ENCODE measurements around the gene WSCD2.

The WSCD2 gene

DNA sequence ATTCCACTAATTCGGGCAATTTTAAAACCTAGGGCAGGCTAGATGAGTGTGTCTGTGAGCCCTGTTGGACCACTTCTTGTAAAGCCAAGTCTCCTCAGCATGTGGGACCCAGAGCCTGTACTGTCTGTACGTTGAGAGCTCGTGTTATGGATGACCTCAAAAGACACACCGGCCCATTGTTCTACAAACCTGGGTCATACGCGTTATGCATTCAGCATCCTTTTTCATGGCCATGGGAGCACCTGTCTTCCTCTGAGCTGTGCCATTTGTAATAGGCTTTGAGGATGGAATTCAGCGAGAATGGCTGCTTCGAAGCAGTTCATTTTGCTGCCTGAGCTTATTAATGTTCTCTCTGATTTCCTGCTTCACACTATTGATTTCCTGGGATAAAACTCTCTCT lies 15.0 kb downstream of the WSCD2 start:
- TF ChIP-seq BHLHE40 (IDR thresholded peaks at IDR 0.05; ENCODE audit: borderline replicate concordance): no peak
- TF ChIP-seq TARDBP (IDR thresholded peaks at IDR 0.05): no peak
- TF ChIP-seq, protein P1, sequence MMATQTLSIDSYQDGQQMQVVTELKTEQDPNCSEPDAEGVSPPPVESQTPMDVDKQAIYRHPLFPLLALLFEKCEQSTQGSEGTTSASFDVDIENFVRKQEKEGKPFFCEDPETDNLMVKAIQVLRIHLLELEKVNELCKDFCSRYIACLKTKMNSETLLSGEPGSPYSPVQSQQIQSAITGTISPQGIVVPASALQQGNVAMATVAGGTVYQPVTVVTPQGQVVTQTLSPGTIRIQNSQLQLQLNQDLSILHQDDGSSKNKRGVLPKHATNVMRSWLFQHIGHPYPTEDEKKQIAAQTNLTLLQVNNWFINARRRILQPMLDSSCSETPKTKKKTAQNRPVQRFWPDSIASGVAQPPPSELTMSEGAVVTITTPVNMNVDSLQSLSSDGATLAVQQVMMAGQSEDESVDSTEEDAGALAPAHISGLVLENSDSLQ (IDR thresholded peaks at IDR 0.05): no peak
- no peak for TF ChIP-seq LEF1 (IDR thresholded peaks at IDR 0.05; ENCODE audit: borderline replicate concordance)
- no peak for TF ChIP-seq L3MBTL2 (conservative IDR thresholded peaks at IDR 0.05)
- no peak for TF ChIP-seq FOXA1 (IDR thresholded peaks at IDR 0.05)
- no peak for TF ChIP-seq HDGF (IDR thresholded peaks at IDR 0.05; ENCODE audit: borderline replicate concordance)
- TF ChIP-seq FOXK2 (IDR thresholded peaks at IDR 0.05): no peak
- no peak for TF ChIP-seq FOXM1 (IDR thresholded peaks at IDR 0.05; ENCODE audit: borderline replicate concordance)
- no peak for TF ChIP-seq CTBP1 (IDR thresholded peaks at IDR 0.05; ENCODE audit: borderline replicate concordance)
- TF ChIP-seq SP1 (IDR thresholded peaks at IDR 0.05): no peak
- no peak for TF ChIP-seq SUZ12 (IDR thresholded peaks at IDR 0.05)
- no peak for TF ChIP-seq ZNF384 (IDR thresholded peaks at IDR 0.05)
- no peak for TF ChIP-seq ELF4 (IDR thresholded peaks at IDR 0.05)
- ChIA-PET CTCF (no interaction called here), POLR2A (no interaction called here)
- no peak for DNase-seq (ENCODE audit: extremely low spot score)

DNA sequence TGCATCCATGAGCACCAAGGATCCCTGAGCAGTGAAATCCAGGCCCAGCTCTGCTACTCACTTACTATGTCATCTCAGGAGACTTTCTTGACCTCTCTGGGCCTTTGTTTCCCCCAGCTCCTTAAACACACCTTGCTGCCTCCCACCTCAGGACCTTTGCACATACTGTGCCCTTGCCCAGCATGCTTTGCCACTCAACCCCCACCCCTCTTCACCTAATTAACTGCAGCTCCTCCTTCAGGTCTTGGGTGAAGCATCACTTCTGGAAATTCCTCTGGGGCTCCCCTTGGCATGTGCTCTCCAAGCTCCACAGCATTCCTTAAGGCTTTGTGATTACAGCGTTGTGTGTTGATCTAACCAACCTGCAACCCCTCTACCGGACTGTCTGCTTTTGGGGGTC lies 15.9 kb downstream of the WSCD2 start:
- POLR2A ChIA-PET: no interaction called here
- CTCF ChIA-PET: no interaction called here
- no peak for DNase-seq (ENCODE audit: extremely low spot score)
- TF ChIP-seq ELF4 (IDR thresholded peaks at IDR 0.05) (no peak), FOXM1 (IDR thresholded peaks at IDR 0.05; ENCODE audit: borderline replicate concordance) (no peak), L3MBTL2 (conservative IDR thresholded peaks at IDR 0.05) (no peak), ARNT (IDR thresholded peaks at IDR 0.05) (no peak), CTBP1 (IDR thresholded peaks at IDR 0.05; ENCODE audit: borderline replicate concordance) (no peak), SUZ12 (IDR thresholded peaks at IDR 0.05) (no peak), BHLHE40 (IDR thresholded peaks at IDR 0.05; ENCODE audit: borderline replicate concordance) (no peak), HDGF (IDR thresholded peaks at IDR 0.05; ENCODE audit: borderline replicate concordance) (no peak), ZNF384 (IDR thresholded peaks at IDR 0.05) (no peak), NFRKB (IDR thresholded peaks at IDR 0.05) (no peak), TARDBP (IDR thresholded peaks at IDR 0.05) (no peak), FOXK2 (IDR thresholded peaks at IDR 0.05) (no peak)

DNA sequence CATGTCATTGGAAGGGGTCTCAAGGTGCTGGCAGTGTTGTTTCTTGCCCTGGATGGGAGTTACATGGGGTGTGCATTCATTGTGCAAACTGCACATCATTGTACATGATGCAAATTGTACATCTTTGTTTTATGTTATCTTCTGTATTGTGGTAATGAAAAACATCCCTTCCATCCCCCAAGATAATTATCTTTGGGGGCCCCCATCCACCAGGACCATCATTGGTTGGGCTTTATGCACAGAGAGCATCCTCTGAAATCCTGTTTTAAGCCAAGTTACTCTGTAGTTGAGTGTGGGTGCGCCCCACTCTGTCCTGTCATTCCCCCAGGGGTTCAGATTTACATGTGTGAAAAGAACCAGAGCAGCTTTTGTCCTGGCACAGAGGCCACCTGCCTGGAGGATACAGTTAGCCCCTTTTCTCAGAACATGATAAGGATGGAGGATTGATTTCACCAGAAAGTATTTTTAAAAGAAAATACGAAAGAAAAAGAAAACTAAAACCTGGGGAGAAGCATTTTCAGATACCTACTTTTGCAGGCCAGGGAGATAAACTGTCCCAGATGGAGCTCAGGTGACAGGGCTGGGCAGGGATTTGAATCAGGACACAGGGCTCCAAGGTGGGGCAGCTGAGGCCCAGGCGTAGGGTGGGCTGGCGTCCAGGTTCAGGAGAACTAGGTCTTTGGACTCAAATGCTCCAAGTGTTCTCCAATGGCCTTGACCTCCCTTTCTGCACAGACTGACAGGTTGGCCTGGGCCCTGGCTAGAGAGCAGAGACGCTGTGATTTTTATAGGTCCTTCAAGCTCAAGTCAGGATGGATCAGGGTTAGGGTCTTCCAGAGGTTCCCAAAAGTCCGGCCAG lies 17.2 kb downstream of the WSCD2 start:
- ChIA-PET CTCF (no interaction called here), POLR2A (no interaction called here)
- DNase-seq (ENCODE audit: extremely low spot score): no peak
- TF ChIP-seq CTBP1 (IDR thresholded peaks at IDR 0.05; ENCODE audit: borderline replicate concordance) (no peak), BHLHE40 (IDR thresholded peaks at IDR 0.05; ENCODE audit: borderline replicate concordance) (no peak), FOXM1 (IDR thresholded peaks at IDR 0.05; ENCODE audit: borderline replicate concordance) (no peak), L3MBTL2 (conservative IDR thresholded peaks at IDR 0.05) (no peak), LEF1 (IDR thresholded peaks at IDR 0.05; ENCODE audit: borderline replicate concordance) (no peak), ELF4 (IDR thresholded peaks at IDR 0.05) (no peak), FOXK2 (IDR thresholded peaks at IDR 0.05) (no peak), TARDBP (IDR thresholded peaks at IDR 0.05) (no peak)

- TF ChIP-seq, protein P1 (IDR thresholded peaks at IDR 0.05): no peak
- TF ChIP-seq ZNF384 (IDR thresholded peaks at IDR 0.05): no peak
- no peak for TF ChIP-seq FOXK2 (IDR thresholded peaks at IDR 0.05)
- TF ChIP-seq LEF1 (IDR thresholded peaks at IDR 0.05; ENCODE audit: borderline replicate concordance): no peak
- no peak for TF ChIP-seq BHLHE40 (IDR thresholded peaks at IDR 0.05; ENCODE audit: borderline replicate concordance)
- no peak for TF ChIP-seq CTBP1 (IDR thresholded peaks at IDR 0.05; ENCODE audit: borderline replicate concordance)
- TF ChIP-seq HDGF (IDR thresholded peaks at IDR 0.05; ENCODE audit: borderline replicate concordance): no peak
- TF ChIP-seq SUZ12 (IDR thresholded peaks at IDR 0.05): no peak
- no peak for TF ChIP-seq L3MBTL2 (conservative IDR thresholded peaks at IDR 0.05)
- TF ChIP-seq ELF4 (IDR thresholded peaks at IDR 0.05): no peak
- TF ChIP-seq SP1 (IDR thresholded peaks at IDR 0.05): no peak
- TF ChIP-seq ARNT (IDR thresholded peaks at IDR 0.05): no peak
- no peak for TF ChIP-seq NFRKB (IDR thresholded peaks at IDR 0.05)
- TF ChIP-seq TARDBP (IDR thresholded peaks at IDR 0.05): no peak
- no peak for TF ChIP-seq FOXM1 (IDR thresholded peaks at IDR 0.05; ENCODE audit: borderline replicate concordance)
- TF ChIP-seq FOXA1 (IDR thresholded peaks at IDR 0.05): no peak
- CTCF ChIA-PET: no interaction called here
- no peak for DNase-seq (ENCODE audit: extremely low spot score)
- POLR2A ChIA-PET: no interaction called here
Observed at GRCh38 chr12:108147279-108147678, 18.2 kb downstream of the WSCD2 start.

DNA sequence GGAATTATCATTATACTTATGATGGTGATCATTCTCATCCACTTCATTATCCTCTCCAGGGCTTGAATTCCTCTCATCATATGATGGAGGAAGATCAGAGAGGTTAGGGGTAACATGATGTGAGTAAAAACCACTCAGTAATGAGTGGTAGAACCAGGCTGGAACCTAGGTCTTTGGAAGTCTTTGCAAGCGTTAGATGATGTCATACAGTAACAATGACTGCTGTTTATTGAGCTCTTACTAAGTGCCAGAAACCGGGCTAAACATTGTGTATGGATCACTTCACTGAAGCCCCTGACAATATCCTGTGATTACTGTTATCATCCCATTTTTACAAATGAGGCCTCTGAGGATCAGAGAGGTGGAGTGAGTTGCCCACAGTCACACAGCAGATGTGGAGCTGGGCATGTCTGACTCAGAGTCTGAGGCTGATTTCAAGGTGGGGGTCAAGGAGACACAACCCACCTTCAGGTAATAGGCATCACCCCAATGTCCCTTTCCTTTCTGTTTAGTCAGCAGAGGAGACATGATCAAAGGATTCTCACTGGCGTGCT lies 19.5 kb downstream of the WSCD2 start:
- DNase-seq (ENCODE audit: extremely low spot score): no peak
- TF ChIP-seq LEF1 (IDR thresholded peaks at IDR 0.05; ENCODE audit: borderline replicate concordance) (no peak), L3MBTL2 (conservative IDR thresholded peaks at IDR 0.05) (no peak), FOXA1 (IDR thresholded peaks at IDR 0.05) (no peak), TARDBP (IDR thresholded peaks at IDR 0.05) (no peak), FOXM1 (IDR thresholded peaks at IDR 0.05; ENCODE audit: borderline replicate concordance) (no peak)
- TF ChIP-seq, protein P1 (IDR thresholded peaks at IDR 0.05): no peak
- CTCF ChIA-PET: no interaction called here
- POLR2A ChIA-PET: no interaction called here

- DNase-seq (ENCODE audit: extremely low spot score): no peak
- ChIA-PET CTCF (interaction anchor here (0.9 kb wide), 1 partner anchor 20 kb away, joined by 3 read pairs; no protein-coding TSS in a partner anchor), POLR2A (no interaction called here)
- no peak for TF ChIP-seq ARNT (IDR thresholded peaks at IDR 0.05)
- no peak for TF ChIP-seq CTBP1 (IDR thresholded peaks at IDR 0.05; ENCODE audit: borderline replicate concordance)
- no peak for TF ChIP-seq FOXM1 (IDR thresholded peaks at IDR 0.05; ENCODE audit: borderline replicate concordance)
- no peak for TF ChIP-seq BHLHE40 (IDR thresholded peaks at IDR 0.05; ENCODE audit: borderline replicate concordance)
- no peak for TF ChIP-seq L3MBTL2 (conservative IDR thresholded peaks at IDR 0.05)
- TF ChIP-seq FOXA1 (IDR thresholded peaks at IDR 0.05): no peak
- no peak for TF ChIP-seq TARDBP (IDR thresholded peaks at IDR 0.05)
- TF ChIP-seq LEF1 (IDR thresholded peaks at IDR 0.05; ENCODE audit: borderline replicate concordance): no peak
- TF ChIP-seq HDGF (IDR thresholded peaks at IDR 0.05; ENCODE audit: borderline replicate concordance): no peak
- TF ChIP-seq, protein P1 (IDR thresholded peaks at IDR 0.05): no peak
Observed at GRCh38 chr12:108150436-108150835, 21.3 kb downstream of the WSCD2 start.

All from HEK293T (cell line).